ENCODE results near the gene MAST4.

MAST4 gene

GRCh38 chr5:67019065-67019845 lies 423.1 kb downstream of the MAST4 start:
- DNase-seq (ENCODE audit: low read depth): no peak

- DNase-seq (ENCODE audit: low read depth): no peak
Observed at GRCh38 chr5:67020096-67020615, 424.0 kb downstream of the MAST4 start.

- DNase-seq (ENCODE audit: low read depth): no peak
Observed at GRCh38 chr5:67021031-67021430, 424.8 kb downstream of the MAST4 start.

- no peak for DNase-seq (ENCODE audit: low read depth)
Observed at GRCh38 chr5:67021521-67021920, 425.3 kb downstream of the MAST4 start.

- DNase-seq (ENCODE audit: low read depth): no peak
Observed at GRCh38 chr5:67021962-67022361, 425.8 kb downstream of the MAST4 start.

- no peak for DNase-seq (ENCODE audit: low read depth)
Observed at GRCh38 chr5:67025457-67025856, 429.3 kb downstream of the MAST4 start.

- no peak for DNase-seq (ENCODE audit: low read depth)
Observed at GRCh38 chr5:67026278-67026677, 430.1 kb downstream of the MAST4 start.

GRCh38 chr5:67027171-67027570 lies 431.0 kb downstream of the MAST4 start:
- DNase-seq (ENCODE audit: low read depth): no peak

GRCh38 chr5:67028371-67028770 lies 432.2 kb downstream of the MAST4 start:
- no peak for DNase-seq (ENCODE audit: low read depth)

- no peak for DNase-seq (ENCODE audit: low read depth)
Observed at GRCh38 chr5:67028941-67029340, 432.7 kb downstream of the MAST4 start.

- DNase-seq (ENCODE audit: low read depth): no peak
Observed at GRCh38 chr5:67029481-67029880, 433.3 kb downstream of the MAST4 start.

- no peak for DNase-seq (ENCODE audit: low read depth)
Observed at GRCh38 chr5:67030289-67031056, 434.3 kb downstream of the MAST4 start.

- DNase-seq (ENCODE audit: low read depth): no peak
Observed at GRCh38 chr5:67031057-67031443, 434.9 kb downstream of the MAST4 start.

GRCh38 chr5:67031692-67032091 lies 435.5 kb downstream of the MAST4 start:
- no peak for DNase-seq (ENCODE audit: low read depth)

- DNase-seq (ENCODE audit: low read depth): peak; percentile 54
Observed at GRCh38 chr5:67032921-67033664, 436.9 kb downstream of the MAST4 start.

- DNase-seq (ENCODE audit: low read depth): no peak
Observed at GRCh38 chr5:67033880-67034651, 437.9 kb downstream of the MAST4 start.

- DNase-seq (ENCODE audit: low read depth): no peak
Observed at GRCh38 chr5:67035098-67035740, 439.0 kb downstream of the MAST4 start.

- DNase-seq (ENCODE audit: low read depth): no peak
Observed at GRCh38 chr5:67037171-67037570, 441.0 kb downstream of the MAST4 start.

- no peak for DNase-seq (ENCODE audit: low read depth)
Observed at GRCh38 chr5:67038817-67039603, 442.8 kb downstream of the MAST4 start.
